SK-N-SH (cell line): ENCODE measurements around the gene TASP1. TPM values are rescaled to one million over a fixed set of nuclear protein-coding genes. Genes with fewer than 3 reads are reported as not detected.
A peak's percentile ranks its signal among the peaks of the same experiment; 100 is the strongest.

ENCODE experiments used
- CTCF ChIA-PET: fragments of 300-600, 350-600 bp; formaldehyde crosslinking; extraction: SDS; loops from one replicate; lab custom pipeline; 2021; lab: Yijun Ruan, JAX
- POLR2A ChIA-PET: fragments of 350-600 bp; sonication (Branson Sonifier 250); formaldehyde crosslinking; extraction: SDS; loops from one replicate; lab custom pipeline; 2020; ENCODE audit warnings: antibody characterized with exemption, inconsistent platforms; lab: Yijun Ruan, JAX
- DNase-seq: peaks from one replicate; pipeline ENCODE4 v3.0.0; 2012
- H2AFZ ChIP-seq: fragments of 200-600 bp; sonication (generic); 2 replicates; pipeline ENCODE4 v1.8.1; 2016; ENCODE audit warnings: antibody characterized with exemption, mild to moderate bottlenecking, low read depth
- H3F3A ChIP-seq: fragments of 200-600 bp; sonication (generic); replicated peaks from 2 replicates; pipeline ENCODE3; 2016; ENCODE audit warnings: antibody characterized with exemption, mild to moderate bottlenecking; ENCODE audit not compliant: insufficient read depth
- H3K27ac ChIP-seq, 2 experiments: fragments of 200-500 bp in 1 of 2; fragments of 200-600 bp in 1 of 2; sonication (Bioruptor generic) in 1 of 2; sonication (generic), shearing (Covaris generic) in 1 of 2; 2 replicates each; pipeline versions ENCODE4 v1.5.1 to v1.6.1; 2014 to 2016; ENCODE audit warnings: low read depth in 2 of 2, inconsistent platforms in 1 of 2, low read length in 1 of 2, mild to moderate bottlenecking in 1 of 2, mixed read lengths in 1 of 2
- H3K27me3 ChIP-seq: fragments of 200-600 bp; sonication (generic), shearing (Covaris generic); 2 replicates; pipeline ENCODE4 v1.6.1; 2016; ENCODE audit warnings: mixed run types; ENCODE audit not compliant: insufficient read depth
- H3K36me3 ChIP-seq, 2 experiments: fragments of 200-500 bp in 1 of 2; fragments of 200-600 bp in 1 of 2; sonication (Bioruptor generic) in 1 of 2; sonication (generic) in 1 of 2; replicated peaks in 1 of 2; 2 replicates each; pipeline versions ENCODE3 to v1.5.1; 2014 to 2016; ENCODE audit warnings: low read length in 1 of 2, mild to moderate bottlenecking in 1 of 2; ENCODE audit not compliant: insufficient read depth in 2 of 2, control insufficient read depth in 1 of 2
- H3K4me1 ChIP-seq, 2 experiments: fragments of 200-500 bp in 1 of 2; fragments of 200-600 bp in 1 of 2; sonication (Bioruptor generic) in 1 of 2; sonication (generic), shearing (Covaris generic) in 1 of 2; 2 replicates each; pipeline versions ENCODE4 v1.5.1 to v1.6.1; 2014 to 2016; ENCODE audit warnings: low read depth in 1 of 2, low read length in 1 of 2, mixed run types in 1 of 2; ENCODE audit not compliant: insufficient read depth in 2 of 2, control insufficient read depth in 1 of 2
- H3K4me2 ChIP-seq: fragments of 200-600 bp; sonication (generic), shearing (Covaris generic); 2 replicates; pipeline ENCODE4 v1.6.1; 2017; ENCODE audit warnings: mixed run types
- H3K4me3 ChIP-seq, 2 experiments: fragments of 200-500 bp in 1 of 2; fragments of 200-600 bp in 1 of 2; sonication (Bioruptor generic) in 1 of 2; sonication (generic), shearing (Covaris generic) in 1 of 2; 2 replicates each; pipeline versions ENCODE4 v1.5.1 to v1.8.1; 2014 to 2016; ENCODE audit warnings: low read depth in 2 of 2, inconsistent platforms in 1 of 2, low read length in 1 of 2, mild to moderate bottlenecking in 1 of 2, mixed read lengths in 1 of 2, moderate library complexity in 1 of 2
- H3K79me2 ChIP-seq: fragments of 200-600 bp; sonication (generic); 2 replicates; pipeline ENCODE4 v1.8.1; 2017; ENCODE audit warnings: mild to moderate bottlenecking; ENCODE audit not compliant: insufficient read depth
- H3K9ac ChIP-seq: fragments of 200-600 bp; sonication (generic); 2 replicates; pipeline ENCODE4 v1.6.1; 2017; ENCODE audit warnings: mixed run types
- H3K9me2 ChIP-seq: fragments of 200-600 bp; sonication (generic); 2 replicates; pipeline ENCODE4 v1.6.1; 2017; ENCODE audit warnings: mixed run types
- H3K9me3 ChIP-seq: fragments of 200-600 bp; sonication (generic); 2 replicates; pipeline ENCODE4 v1.6.1; 2017; ENCODE audit warnings: mixed run types, mild to moderate bottlenecking, moderate library complexity
- H4K20me1 ChIP-seq: fragments of 200-600 bp; sonication (generic); 2 replicates; pipeline ENCODE4 v1.6.1; 2017; ENCODE audit warnings: mild to moderate bottlenecking, mixed run types; ENCODE audit not compliant: insufficient read depth
- CHD2 ChIP-seq: fragments of 150-350 bp; IDR thresholded peaks from 2 replicates; pipeline ENCODE4 v1.6.1; 2018; ENCODE audit warnings: low read length; ENCODE audit not compliant: partially characterized antibody
- EP300 ChIP-seq, 2 experiments: IDR thresholded peaks; 2 replicates each; pipeline versions ENCODE4 v1.4.0 to v1.6.1; 2012; ENCODE audit warnings: borderline replicate concordance in 1 of 2, low read depth in 1 of 2, low read length in 1 of 2
- FOSL2 ChIP-seq: IDR thresholded peaks from 2 replicates; pipeline ENCODE4 v1.4.0; 2012; ENCODE audit warnings: low read depth, mild to moderate bottlenecking, moderate library complexity, borderline replicate concordance
- FOXJ3 ChIP-seq: sonication (generic); formaldehyde crosslinking; IDR thresholded peaks from 2 replicates; pipeline ENCODE4 v1.5.1; 2020; ENCODE audit warnings: mild to moderate bottlenecking, missing genetic modification reagents
- GABPA ChIP-seq: IDR thresholded peaks from 2 replicates; pipeline ENCODE4 v1.4.0; 2012; ENCODE audit warnings: low read depth, mild to moderate bottlenecking
- JUND ChIP-seq: IDR thresholded peaks from 2 replicates; pipeline ENCODE4 v1.4.0; 2012
- MEF2A ChIP-seq: IDR thresholded peaks from 2 replicates; pipeline ENCODE4 v1.4.0; 2012; ENCODE audit warnings: low read depth, borderline replicate concordance
- POLR2AphosphoS5 ChIP-seq: IDR thresholded peaks from 2 replicates; pipeline ENCODE4 v1.6.1; 2012; ENCODE audit warnings: low read depth, low read length
- RCOR1 ChIP-seq: fragments of 150-350 bp; IDR thresholded peaks from 2 replicates; pipeline ENCODE4 v1.6.1; 2017; ENCODE audit warnings: antibody characterized with exemption, low read length
- SIN3A ChIP-seq: IDR thresholded peaks from 2 replicates; pipeline ENCODE4 v1.6.1; 2012; ENCODE audit warnings: low read depth, mild to moderate bottlenecking, low read length, moderate library complexity, borderline replicate concordance
- SMC3 ChIP-seq: IDR thresholded peaks from 2 replicates; pipeline ENCODE4 v1.6.1; 2012; ENCODE audit warnings: low read depth, low read length, improper control_type of control experiment
- USF2 ChIP-seq: fragments of 150-350 bp; IDR thresholded peaks from 2 replicates; pipeline ENCODE4 v1.6.1; 2017; ENCODE audit warnings: antibody characterized with exemption, low read length, low read depth, borderline replicate concordance
- YY1 ChIP-seq: IDR thresholded peaks from 2 replicates; pipeline ENCODE4 v1.4.0; 2012; ENCODE audit warnings: low read depth, mild to moderate bottlenecking
- ZBTB33 ChIP-seq: IDR thresholded peaks from 2 replicates; pipeline ENCODE4 v1.4.0; 2012; ENCODE audit warnings: low read depth, borderline replicate concordance
- WGBS: methylation state at CpG from one replicate; pipeline ENCODE4 v1.1.6; 2017; ENCODE audit warnings: low lambda C conversion rate; 5-methylcytosine and 5-hydroxymethylcytosine counted together
- polyA plus RNA-seq, 3 experiments: library from polyadenylated mRNA; depleted of rRNA; stranded (reverse); fragments of >200 nt; gene quantifications; 2 replicates each; pipeline ENCODE4 v1.2.3, GENCODE V29; 2012

TASP1 gene
- polyA plus RNA-seq, 1 of the 3 experiments (the other 2 are of a cell fraction): 5.9 TPM

GRCh38 chr20:13654463-13655023 is 15.8 kb upstream of the TASP1 start:
- WGBS: 45% methylated on average over 2 of the region's 2 CpGs
- Histone ChIP-seq H3F3A (no peaks in the 10 kb centered on the region), H3K9me3 (no peaks in the 10 kb centered on the region), H3K27me3 (no peaks in the 10 kb centered on the region), H3K4me2 (no peak overlapping the region), H3K27ac (no peak overlapping the region), H4K20me1 (no peaks in the 10 kb centered on the region), H3K36me3 (no peaks in the 10 kb centered on the region), H3K4me3 (no peak overlapping the region), H3K79me2 (no peaks in the 10 kb centered on the region), H3K9me2 (no peaks in the 10 kb centered on the region), H3K4me1 (peaks cover 0 to 10% of the 10 kb centered on the region in 2 experiments; a peak in 2 of 4 replicates), H3K9ac (no peak overlapping the region), H2AFZ (no peak overlapping the region)
- no peak for DNase-seq
- ChIA-PET POLR2A (no interaction called here), CTCF (no interaction called here)
- TF ChIP-seq USF2 (no peak), POLR2AphosphoS5 (no peak), ZBTB33 (no peak), SIN3A (no peak), CHD2 (no peak), YY1 (no peak), SMC3 (no peak), FOSL2 (no peak), EP300 (IDR thresholded peaks at IDR 0.05; ENCODE audit: borderline replicate concordance in 1 of 2, low read depth in 1 of 2, low read length in 1 of 2) (no peak), JUND (no peak), GABPA (no peak)

- TF ChIP-seq SMC3 (no peak), FOXJ3 (CRISPR knock-in tag) (no peak), MEF2A (no peak), RCOR1 (no peak)
- POLR2A ChIA-PET: no interaction called here
- no peak overlapping the region for H3K4me3 ChIP-seq
- no peaks in the 10 kb centered on the region for H3K9me3 ChIP-seq
- peak overlapping the region in 1 of 2 experiments; percentile 56; a peak in 2 of 4 replicates for H3K27ac ChIP-seq
- no peaks in the 10 kb centered on the region for H3K79me2 ChIP-seq
- CTCF ChIA-PET: interaction anchor here (1.5 kb wide), 1 partner anchor 21 kb away, joined by 3 read pairs; no protein-coding TSS in a partner anchor
- H4K20me1 ChIP-seq: no peaks in the 10 kb centered on the region
- H3K9ac ChIP-seq: no peak overlapping the region
- H3K4me1 ChIP-seq: peaks cover 0 to 19% of the 10 kb centered on the region in 2 experiments; a peak in 1 of 4 replicates
- DNase-seq: no peak
- H3K9me2 ChIP-seq: no peaks in the 10 kb centered on the region
- H3K4me2 ChIP-seq: no peak overlapping the region
- WGBS: 83% methylated on average over 2 of the region's 2 CpGs
- no peaks in the 10 kb centered on the region for H3F3A ChIP-seq
- H2AFZ ChIP-seq: no peak overlapping the region
- H3K27me3 ChIP-seq: no peaks in the 10 kb centered on the region
- no peaks in the 10 kb centered on the region for H3K36me3 ChIP-seq
These were observed 11.7 kb upstream of the TASP1 start for GRCh38 chr20:13650474-13650873.
